NCI-H1417 treated with DMSO at 0.1 percent for 48 hours (cell line): ENCODE data around the gene ALKBH8.
"Not testable (repeated sequence)": the region's sequence is repeated elsewhere in the genome, so short reads cannot be mapped to it uniquely, and the experiment has no call there.

Source experiments
- DNase-seq: peaks from one replicate; lab custom pipeline; 2025; lab: John Stamatoyannopoulos, UW

Gene ALKBH8

DNA sequence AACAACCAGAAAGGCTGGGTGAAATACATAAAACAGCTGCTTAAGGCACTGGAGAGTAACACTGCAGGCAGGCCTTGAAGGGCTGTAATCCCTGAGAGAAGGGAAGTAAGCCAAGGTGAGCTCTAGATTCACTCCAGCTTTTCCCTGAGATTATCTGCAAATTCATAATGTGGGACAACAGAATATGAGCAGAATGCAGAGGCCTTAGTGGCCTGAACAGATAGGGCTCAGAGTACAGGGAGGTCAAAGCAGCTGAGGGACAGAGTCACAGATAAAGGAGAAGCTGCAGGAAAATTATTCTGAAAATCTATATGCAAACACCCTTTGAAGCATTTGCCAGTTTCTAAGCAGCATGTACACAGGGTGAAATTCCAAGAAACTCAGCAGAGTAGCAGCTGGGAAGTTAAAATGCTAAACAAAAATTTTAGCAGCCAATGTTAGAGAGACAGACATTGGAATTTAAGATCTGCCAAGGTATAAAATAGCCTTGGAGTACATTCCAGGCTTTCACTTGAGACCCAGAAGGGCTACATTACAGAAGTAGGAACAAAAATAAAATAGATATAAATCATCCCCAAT, 59.8 kb downstream of the ALKBH8 start:
- DNase-seq, result no peak

DNA sequence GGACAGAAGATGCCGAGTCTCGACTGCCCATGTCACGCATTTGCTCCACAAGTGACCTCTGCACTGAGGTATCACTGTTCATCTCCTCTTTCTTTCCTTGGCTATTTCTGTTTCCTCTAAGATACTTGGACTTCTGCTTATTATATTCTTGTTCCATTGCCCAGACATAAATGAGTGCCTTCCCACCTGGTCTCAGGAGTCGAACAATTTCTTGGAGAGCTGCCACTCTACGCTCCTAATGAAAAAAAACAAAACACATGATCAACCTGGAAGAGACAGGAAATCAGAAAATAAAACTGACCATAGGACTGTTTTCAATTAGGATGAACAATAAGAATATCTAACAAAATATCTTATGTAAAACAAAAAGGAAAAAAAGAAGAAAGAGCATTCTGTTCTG, 60.6 kb downstream of the ALKBH8 start:
- DNase-seq, result no peak

DNA sequence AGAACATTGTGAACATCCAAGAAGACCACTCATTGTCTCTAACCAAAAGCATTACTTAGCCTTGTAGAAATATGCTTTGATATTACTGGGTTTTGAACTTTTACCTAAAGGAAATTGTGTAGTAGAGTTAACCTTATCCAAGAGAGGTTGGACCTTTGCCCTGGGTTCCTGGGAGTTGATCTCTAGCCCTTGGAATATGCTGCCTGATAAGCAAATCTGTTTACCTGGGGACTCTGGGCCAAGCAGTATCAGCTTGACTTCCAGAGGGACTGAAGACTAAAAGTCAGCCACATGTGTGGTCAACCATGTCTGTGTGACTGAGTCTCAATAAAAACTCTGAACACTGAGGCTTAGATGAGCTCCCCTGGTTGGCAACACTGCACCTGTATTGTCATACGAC, 63.8 kb downstream of the ALKBH8 start:
- DNase-seq, result no peak

DNA sequence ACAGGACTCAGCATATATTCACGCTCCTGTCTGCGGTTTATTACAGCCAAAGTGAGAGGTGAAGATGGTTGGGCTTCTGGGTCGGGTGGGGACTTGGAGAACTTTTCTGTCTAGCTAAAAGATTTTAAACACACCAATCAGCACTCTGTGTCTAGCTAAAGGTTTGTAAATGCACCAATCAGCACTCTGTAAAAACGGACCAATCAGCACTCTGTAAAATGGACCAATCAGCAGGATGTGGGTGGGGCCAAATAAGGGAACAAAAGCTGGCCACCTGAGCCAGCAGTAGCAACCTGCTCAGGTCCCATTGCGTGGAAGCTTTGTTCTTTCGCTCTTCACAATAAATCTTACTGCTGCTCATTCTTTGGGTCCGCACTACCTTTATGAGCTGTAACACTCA, 68.2 kb downstream of the ALKBH8 start:
- not testable (repeated sequence) for DNase-seq

DNA sequence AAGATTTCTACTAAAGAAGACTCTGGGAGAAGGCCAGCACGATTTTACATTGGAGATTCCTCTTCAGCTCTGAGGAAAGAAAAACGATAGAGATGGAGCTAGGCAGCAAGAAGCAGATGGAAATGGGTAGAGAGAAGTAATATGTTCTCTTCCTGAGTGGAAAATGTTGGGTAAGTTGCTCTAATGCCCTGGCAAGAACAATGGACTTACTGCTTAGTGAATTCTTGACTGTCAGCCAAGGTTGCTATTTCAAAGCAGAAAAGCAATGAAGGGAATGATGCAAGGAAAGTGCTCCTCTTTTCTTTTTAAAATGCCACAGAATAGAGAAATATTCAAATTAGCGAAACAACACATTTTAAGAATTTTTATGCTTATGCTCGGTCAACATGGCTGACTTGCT, 69.5 kb downstream of the ALKBH8 start:
- no peak for DNase-seq

DNA sequence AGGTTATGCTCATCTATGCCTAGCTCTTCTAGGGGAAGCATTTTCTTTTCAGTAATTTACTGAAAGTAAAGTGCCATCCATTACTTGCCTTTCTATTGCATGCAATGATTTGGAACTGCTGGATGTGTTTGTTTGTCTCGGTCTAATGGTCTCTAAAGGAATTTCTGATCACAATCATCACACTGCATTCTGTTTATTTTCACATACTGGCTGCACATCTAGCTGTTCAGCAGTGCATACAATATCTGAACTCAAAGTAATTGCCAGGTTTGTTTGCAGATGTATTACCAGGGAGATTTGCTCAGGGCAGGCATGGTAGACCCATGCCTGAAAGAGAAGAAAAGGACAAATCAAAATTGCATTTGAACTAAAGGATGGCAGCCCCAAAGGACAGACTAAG, 71.5 kb downstream of the ALKBH8 start:
- no peak for DNase-seq

DNA sequence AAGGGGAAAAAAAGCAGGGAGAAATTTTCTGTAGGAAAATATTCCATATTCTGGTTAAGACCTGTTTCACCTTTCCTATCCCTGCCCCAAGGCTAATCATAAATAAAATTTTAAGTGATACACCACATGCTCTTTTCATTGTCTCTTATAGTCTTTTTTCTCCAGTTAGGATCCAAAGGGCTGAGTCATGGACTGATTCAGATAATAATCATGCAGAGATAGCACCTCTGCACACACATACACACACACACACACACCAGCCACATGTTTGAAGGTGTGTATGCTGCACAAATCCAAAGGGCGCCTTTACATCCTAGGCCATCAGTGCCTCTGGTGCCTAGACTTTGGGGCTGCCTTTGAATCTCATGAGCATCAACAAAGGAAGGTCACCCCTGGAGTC, 72.4 kb downstream of the ALKBH8 start:
- DNase-seq, result no peak

DNA sequence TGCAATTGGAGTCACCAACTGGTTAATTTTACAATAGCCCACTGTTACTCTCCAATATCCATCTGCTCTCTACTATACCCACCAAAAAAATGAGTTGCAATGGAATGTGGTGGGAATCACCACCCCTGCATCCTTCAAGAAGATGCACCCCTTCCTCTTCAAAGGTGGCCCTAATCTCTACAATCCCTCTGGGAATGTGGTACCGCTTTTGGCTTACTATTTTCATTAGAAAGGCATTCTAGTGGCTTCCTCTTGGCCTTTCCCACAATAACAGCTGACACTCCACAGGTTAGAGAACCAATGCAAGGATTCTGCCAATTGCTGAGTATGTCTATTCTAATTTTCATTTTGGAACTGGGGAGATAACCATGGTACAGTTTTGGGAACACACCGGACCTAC, 74.7 kb downstream of the ALKBH8 start:
- no peak for DNase-seq

DNA sequence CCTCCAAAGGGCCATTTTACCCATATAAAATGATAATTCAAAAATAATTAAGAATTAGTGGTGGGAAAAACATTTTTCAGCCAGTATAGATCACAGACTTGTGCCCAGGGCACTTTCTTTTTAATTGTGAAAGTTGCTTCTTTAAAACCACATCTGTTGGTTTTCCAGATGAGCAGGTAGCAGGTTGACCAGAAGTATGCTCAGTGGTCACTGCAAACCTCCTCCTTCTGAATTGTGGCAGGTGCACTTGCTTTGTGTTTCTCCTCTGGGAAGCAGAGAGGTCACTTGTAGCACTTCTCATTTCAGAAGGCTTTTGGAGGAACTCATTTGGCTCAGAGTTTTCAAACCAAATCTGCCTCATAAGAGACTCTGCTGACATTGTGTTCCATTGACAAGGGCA, 83.3 kb downstream of the ALKBH8 start:
- DNase-seq, result no peak

DNA sequence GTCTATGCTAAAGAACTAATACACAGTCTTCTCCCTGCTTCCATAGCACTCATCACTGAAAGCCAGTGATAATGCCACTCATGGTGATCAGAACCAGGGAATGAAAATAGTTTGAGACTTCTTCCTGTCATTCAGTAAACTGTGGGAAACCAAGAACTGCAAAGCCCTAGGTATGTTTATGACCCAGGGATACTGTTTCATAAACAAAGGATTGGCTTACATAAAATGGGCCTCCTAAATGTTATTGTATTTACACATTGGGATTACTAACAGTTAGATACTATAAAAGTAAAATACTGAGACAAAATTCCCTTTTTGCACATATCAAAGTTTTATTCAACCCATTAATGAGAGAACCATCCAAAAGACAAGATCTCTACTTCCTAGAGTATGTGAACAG, 86.6 kb downstream of the ALKBH8 start:
- no peak for DNase-seq

DNA sequence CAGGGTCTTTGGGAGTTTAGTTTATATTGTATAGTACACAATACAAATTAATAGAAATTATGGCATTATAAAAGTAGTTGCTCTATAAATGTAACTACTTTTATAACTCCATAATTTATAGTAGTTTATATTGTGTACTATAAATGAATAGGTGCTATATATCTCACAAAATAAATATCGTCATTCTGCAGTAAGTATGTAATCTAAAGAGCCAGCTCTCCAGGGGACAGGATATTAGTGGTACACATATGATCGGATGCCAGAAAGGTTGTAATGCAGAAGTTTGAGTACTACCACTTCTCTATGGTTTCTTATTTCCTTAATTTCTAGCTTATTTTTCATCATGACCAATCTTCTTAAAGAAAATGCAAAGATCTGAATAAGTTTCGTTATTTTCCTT, 87.7 kb downstream of the ALKBH8 start:
- DNase-seq, result no peak

DNA sequence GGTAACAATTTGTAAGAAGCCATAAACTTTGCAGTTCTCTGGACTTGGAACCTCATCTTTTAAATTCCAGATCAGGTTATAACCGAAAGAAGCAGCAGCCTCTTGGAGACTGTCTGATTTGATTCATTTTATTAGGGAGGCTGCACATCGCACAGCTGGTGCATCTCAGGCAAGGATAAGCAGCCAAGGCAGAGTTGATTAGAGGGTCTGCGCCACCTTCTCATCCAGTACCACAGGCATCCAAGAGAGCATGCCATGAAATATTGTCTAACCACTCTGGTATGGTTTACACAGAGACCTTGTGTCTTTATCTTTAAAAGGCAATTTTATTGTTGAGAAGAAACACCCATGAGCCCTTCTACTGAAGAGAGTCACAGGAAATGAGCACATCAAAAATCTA, 91.7 kb downstream of the ALKBH8 start:
- no peak for DNase-seq

DNA sequence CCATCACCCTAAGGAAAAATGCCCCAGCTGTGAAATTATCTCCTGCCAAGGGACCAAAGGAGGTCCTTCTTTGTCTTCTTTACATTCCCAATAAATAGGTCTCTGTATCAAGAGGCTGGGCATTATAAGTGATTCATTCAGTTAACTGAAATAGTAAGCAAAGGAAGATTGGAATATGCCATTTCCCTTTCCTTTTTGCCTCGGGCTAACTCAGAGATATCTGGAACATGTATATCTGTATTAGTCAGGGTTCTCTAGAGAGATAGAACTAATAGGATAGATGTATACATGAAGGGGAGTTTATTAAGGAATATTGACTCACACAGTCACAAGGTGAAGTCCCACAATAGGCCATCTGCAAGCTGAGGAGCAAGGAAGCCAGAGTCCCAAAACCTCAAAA, 92.6 kb downstream of the ALKBH8 start:
- DNase-seq, result no peak

DNA sequence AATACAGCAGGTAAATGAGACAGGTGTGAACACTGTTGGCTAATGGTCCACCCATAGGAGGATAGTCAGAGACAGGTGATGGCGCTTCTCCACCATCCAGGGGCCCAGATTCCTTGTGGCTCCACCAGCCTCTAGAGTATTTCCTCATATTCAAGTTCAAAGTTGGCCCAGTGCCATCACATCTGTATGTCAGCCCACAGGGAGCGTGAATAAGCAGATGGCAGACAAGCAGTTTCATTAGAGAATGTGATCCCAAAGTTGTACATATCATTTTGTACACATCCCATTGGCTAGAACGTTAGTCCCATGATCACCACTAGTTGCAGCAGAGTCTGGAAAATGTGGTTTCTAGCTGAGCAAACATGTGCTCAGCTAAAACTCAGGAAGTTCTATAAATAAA, 96.9 kb downstream of the ALKBH8 start:
- no peak for DNase-seq

DNA sequence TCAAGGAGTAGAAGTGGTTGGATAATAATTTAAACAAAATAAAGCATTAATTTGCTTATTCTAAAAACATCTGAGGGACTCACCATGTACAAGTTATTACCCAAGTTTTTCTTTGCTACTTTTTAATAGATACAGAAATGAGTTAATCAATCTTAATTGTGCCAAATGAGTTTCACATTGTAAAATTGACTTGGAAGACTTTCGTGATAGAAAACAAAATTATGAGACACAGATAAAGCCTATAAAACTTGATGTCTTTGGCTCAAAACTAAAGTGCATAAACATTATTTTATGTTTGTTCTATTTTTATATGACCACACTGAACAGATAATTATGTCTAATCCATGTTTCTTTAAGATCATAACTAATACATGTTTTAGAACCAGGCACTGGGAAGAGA, 97.8 kb downstream of the ALKBH8 start:
- no peak for DNase-seq

DNA sequence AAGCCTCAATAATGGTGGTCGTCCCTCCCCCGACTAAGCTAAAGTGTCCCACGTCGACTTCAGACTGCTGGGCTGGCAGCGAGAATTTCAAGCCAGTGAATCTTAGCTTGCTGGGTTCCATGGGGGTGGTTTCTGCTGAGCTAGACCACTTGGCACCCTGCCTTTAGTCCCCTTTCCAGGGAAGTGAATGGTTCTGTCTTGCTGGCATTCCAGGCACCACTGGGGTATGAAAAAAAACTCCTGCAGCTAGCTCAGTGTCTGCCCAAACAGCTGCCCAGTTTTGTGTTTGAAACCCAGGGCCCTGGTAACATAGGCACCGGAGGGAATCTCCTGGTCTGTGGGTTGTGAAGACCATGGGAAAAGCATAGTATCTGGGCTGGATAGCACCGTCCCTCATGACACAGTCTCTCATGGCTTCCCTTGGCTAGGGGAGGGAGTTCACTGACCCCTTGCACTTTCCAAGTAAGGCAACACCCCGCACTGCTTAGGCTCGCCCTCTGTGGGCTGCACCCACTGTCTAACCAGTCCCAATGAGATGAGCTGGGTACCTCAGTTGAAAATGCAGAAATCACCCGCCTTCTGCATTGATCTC, 99.2 kb downstream of the ALKBH8 start:
- DNase-seq, result not testable (repeated sequence)

DNA sequence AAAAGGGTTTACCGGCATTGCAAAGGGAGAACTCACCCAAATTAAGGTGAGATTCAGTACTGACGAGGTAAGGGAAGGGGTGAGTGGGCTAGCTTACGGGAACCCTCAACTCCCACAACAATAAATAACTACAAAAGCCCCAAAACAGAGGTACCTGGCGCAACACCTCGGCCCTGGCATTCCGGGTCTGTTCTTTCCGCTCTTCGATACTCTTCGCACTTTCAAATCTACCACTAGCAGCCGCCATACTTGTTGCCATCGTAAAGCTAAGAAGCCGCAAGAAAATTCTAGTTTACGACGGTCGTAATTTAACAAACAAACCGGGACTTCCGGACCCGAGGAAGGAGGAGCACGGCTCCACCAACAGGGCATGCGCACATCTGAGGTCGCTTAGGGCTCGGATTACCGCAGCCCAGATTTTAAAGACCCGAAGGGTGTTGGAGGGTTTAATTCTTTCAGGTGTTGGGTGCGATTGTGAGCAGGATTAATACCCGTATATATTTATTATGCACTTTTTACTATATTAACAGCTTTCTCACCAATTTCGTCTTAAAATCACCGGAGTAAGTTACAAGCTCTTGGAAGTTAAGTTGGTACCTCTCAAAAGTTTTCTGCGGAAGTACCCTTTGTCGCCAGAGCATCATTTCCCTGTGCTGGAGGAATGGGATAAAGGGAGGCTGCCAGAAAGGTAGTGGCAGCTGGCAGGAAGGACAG, 107.8 kb downstream of the ALKBH8 start, which contains the start of gene CWF19L2:
TSS of gene CWF19L2 (minus strand) at position 268 of the 714 bp plus-strand sequence. CDS start at position 259, 9 bp downstream.
- peak; percentile 95 for DNase-seq

DNA sequence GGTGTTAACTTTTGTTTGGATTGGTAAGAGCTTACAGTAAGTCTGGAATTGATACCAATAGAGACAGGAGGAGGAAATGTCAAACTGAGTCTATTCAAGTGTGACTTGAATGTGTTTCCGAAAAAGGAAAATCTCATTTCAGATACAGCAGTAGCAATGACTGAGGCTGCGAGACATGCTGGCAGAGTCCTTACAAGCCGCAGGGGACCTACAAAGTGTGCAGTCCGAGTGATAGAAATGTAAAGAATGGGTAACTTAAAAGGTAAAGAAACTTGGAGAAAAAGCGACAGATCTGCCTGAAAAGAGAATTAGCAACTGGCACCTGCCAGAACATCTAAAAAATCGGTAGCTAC, 108.4 kb downstream of the ALKBH8 start:
- no peak for DNase-seq

DNA sequence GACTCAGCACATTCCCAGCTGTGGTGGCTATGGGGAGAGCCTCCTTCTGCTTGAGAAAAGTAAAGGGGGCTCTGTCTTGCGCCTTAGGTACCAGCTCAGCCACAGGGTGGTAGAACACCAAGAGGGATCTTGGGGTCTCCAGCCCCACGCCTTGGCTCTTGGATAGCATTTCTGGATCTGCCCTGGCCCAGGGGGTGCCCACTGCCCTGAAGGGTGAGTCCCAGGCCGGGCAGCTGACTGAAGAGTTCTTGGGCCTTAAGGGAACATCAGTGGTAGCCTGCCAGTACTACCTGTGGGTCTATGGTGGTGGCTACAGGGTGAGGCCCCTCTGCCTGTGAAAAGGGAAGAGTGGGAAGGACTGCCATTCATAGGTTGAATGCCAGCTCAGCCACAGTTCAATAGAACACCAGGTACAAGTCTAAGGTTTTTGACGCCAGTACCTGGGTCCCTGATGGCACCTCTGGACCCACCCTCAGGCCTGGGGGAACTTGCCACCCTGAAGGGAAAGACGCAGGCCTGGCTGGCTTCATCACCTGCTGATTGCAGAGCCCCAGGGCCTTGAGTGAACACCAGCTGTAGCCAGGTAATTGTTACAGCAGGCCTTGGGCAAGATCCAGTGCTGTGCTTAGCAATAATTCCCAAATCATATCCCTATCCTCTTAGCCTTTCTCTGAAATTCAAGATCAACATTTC, 111.8 kb downstream of the ALKBH8 start:
- DNase-seq, result no peak
